Muscle of leg (tissue), 16 donors: ENCODE data around the gene MBLAC1. TPM values are rescaled to one million over a fixed set of nuclear protein-coding genes. Genes with fewer than 3 reads are reported as not detected.

ENCODE experiments used
- DNase-seq: peaks from one replicate; pipeline ENCODE4 v3.0.0; 2013
- H3K27ac ChIP-seq: one replicate; pipeline ENCODE4 v1.5.1; 2013; ENCODE audit warnings: mild to moderate bottlenecking, low read length, control low read depth
- H3K27me3 ChIP-seq: one replicate; pipeline ENCODE4 v1.6.1; 2013; ENCODE audit warnings: low read length; ENCODE audit not compliant: control insufficient read depth, insufficient read depth
- H3K36me3 ChIP-seq: one replicate; pipeline ENCODE4 v1.6.1; 2013; ENCODE audit warnings: low read length; ENCODE audit not compliant: control insufficient read depth, insufficient read depth
- H3K4me1 ChIP-seq: one replicate; pipeline ENCODE4 v1.6.1; 2013; ENCODE audit warnings: low read length; ENCODE audit not compliant: control insufficient read depth, insufficient read depth
- H3K4me3 ChIP-seq: one replicate; pipeline ENCODE4 v1.5.1; 2013; ENCODE audit warnings: low read length, control low read depth
- H3K9me3 ChIP-seq: replicated peaks from 2 replicates; pipeline ENCODE4 v1.6.1; 2013; ENCODE audit warnings: low read depth, low read length; ENCODE audit not compliant: control insufficient read depth
- WGBS: methylation state at CpG from one replicate; pipeline ENCODE4 v1.1.5; 2013; ENCODE audit warnings: missing lambda C conversion rate; ENCODE audit not compliant: insufficient coverage; 5-methylcytosine and 5-hydroxymethylcytosine counted together
- long read RNA-seq, 11 donors: transcript quantifications; one replicate each; lab custom pipeline, GENCODE V29; 2026
- polyA plus RNA-seq, 8 donors: library from polyadenylated mRNA; unstranded; fragments of 120-200 nt; gene quantifications; one replicate each; pipeline versions ENCODE4 v1.2.1 to v1.2.3, GENCODE V29; 2013; ENCODE audit warnings: inconsistent platforms in 1 of 8, low replicate concordance in 1 of 8; ENCODE audit not compliant: insufficient read length in 8 of 8, insufficient read depth in 1 of 8
- total RNA-seq: library from RNA; stranded (reverse); fragments of 120-200 nt; gene quantifications from one replicate; pipeline ENCODE4 v1.2.4, GENCODE V29; 2013

MBLAC1 gene
- 2.3 TPM for total RNA-seq
- 1 to 10 TPM; 1.2 to 2.2 (median 1.4) TPM for polyA plus RNA-seq
- long read RNA-seq, donor 1 = 0 reads
- long read RNA-seq, donor 2 = 0 reads
- long read RNA-seq, donor 3 = 0 reads
- long read RNA-seq, donor 4 = 0 reads
- long read RNA-seq, donor 5, partial matches to known transcripts = 5 of 6 reads
- long read RNA-seq, donor 5, other reads (novel, unspliced or antisense) = 0 of 6 reads
- long read RNA-seq, donor 6, partial matches to known transcripts = 0 of 3 reads
- long read RNA-seq, donor 6, other reads (novel, unspliced or antisense) = 0 of 3 reads
- long read RNA-seq, donor 7 = 0 reads
- long read RNA-seq, donor 8 = 0 reads
- long read RNA-seq, donor 9, partial matches to known transcripts = 0 of 1 reads
- long read RNA-seq, donor 9, other reads (novel, unspliced or antisense) = 0 of 1 reads
- long read RNA-seq, donor 10 = 0 reads
- long read RNA-seq, donor 11, partial matches to known transcripts = 0 of 2 reads
- long read RNA-seq, donor 11, other reads (novel, unspliced or antisense) = 0 of 2 reads

GRCh38 chr7:100126931-100127865 is at the start of gene MBLAC1:
Gene MBLAC1 (plus strand): TSS chr7:100126967. CDS start chr7:100127396, 429 bp downstream.
- peak; percentile 97 for DNase-seq
- 1% methylated on average over 79 of the region's 85 CpGs for WGBS
- H3K4me1 ChIP-seq = peaks cover 18% of the 10 kb centered on the region
- peak within 1 kb of the TSS; percentile 55 for H3K4me3 ChIP-seq
- H3K9me3 ChIP-seq = no peaks in the 10 kb centered on the region
- peak within 1 kb of the TSS; percentile 93 for H3K27ac ChIP-seq
- H3K36me3 ChIP-seq = peaks cover 19% of the 10 kb centered on the region
- peaks cover 2% of the 10 kb centered on the region for H3K27me3 ChIP-seq

GRCh38 chr7:100077205-100077604 is 49.6 kb upstream of the MBLAC1 start:
- Histone ChIP-seq H3K4me1 (peaks cover 19% of the 10 kb centered on the region), H3K27ac (no peak overlapping the region), H3K27me3 (no peaks in the 10 kb centered on the region), H3K4me3 (no peak overlapping the region), H3K36me3 (peaks cover 71% of the 10 kb centered on the region), H3K9me3 (peaks cover 22% of the 10 kb centered on the region)
- DNase-seq = no peak
- WGBS = no CpG with 5 or more reads among the region's 4 CpGs

DNA sequence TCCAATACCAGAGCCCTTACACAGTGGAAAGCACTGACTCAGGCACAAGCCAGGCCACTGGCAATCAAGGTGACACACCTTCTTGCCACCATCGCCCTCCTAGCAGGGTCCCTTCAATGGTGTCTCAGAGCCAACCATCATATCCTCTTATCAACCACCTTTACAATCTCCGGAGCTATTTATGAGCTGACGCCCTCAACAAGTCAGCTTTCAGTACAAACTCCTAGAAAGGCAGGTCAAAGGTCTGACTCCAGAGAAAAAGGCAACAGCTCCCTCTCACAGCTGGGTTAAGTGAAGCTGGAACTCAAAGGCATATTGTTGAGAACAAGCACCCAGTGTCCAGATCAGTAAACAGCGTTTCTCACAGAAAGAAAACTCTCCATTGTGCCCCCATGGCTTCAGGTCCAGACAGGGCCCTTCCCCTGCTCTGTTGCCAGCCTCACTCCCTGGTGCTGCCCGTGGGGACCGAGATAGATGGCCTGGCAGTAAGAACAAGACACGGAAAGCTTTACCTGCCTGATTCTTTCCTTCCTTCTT is 47.7 kb upstream of the MBLAC1 start:
- H3K4me3 ChIP-seq = no peak overlapping the region
- 81% methylated on average over 6 of the region's 7 CpGs for WGBS
- H3K36me3 ChIP-seq = peaks cover 52% of the 10 kb centered on the region
- peaks cover 26% of the 10 kb centered on the region for H3K4me1 ChIP-seq
- no peak overlapping the region for H3K27ac ChIP-seq
- peaks cover 8% of the 10 kb centered on the region for H3K27me3 ChIP-seq
- H3K9me3 ChIP-seq = peaks cover 6% of the 10 kb centered on the region
- DNase-seq = no peak

GRCh38 chr7:100080907-100081534 is 45.7 kb upstream of the MBLAC1 start:
- Histone ChIP-seq H3K4me3 (peak overlapping the region; percentile 94), H3K9me3 (peaks cover 3% of the 10 kb centered on the region), H3K27ac (peak overlapping the region; percentile 88), H3K36me3 (peaks cover 33% of the 10 kb centered on the region), H3K4me1 (peaks cover 26% of the 10 kb centered on the region), H3K27me3 (peaks cover 10% of the 10 kb centered on the region)
- WGBS = under 1% methylated on average over 23 of the region's 34 CpGs
- DNase-seq = no peak

GRCh38 chr7:100081535-100082102 is 45.1 kb upstream of the MBLAC1 start, which contains the start of gene ZNF3:
Gene ZNF3 (minus strand): TSS chr7:100081723. CDS start chr7:100077357, 4,366 bp downstream.
- H3K27me3 ChIP-seq = peaks cover 10% of the 10 kb centered on the region
- WGBS = under 1% methylated on average over 47 of the region's 55 CpGs
- H3K27ac ChIP-seq = peak within 1 kb of the TSS; percentile 88
- peak within 1 kb of the TSS; percentile 94 for H3K4me3 ChIP-seq
- H3K4me1 ChIP-seq = peaks cover 26% of the 10 kb centered on the region
- H3K36me3 ChIP-seq = peaks cover 27% of the 10 kb centered on the region
- DNase-seq = peak; percentile 100
- H3K9me3 ChIP-seq = peaks cover 3% of the 10 kb centered on the region

DNA sequence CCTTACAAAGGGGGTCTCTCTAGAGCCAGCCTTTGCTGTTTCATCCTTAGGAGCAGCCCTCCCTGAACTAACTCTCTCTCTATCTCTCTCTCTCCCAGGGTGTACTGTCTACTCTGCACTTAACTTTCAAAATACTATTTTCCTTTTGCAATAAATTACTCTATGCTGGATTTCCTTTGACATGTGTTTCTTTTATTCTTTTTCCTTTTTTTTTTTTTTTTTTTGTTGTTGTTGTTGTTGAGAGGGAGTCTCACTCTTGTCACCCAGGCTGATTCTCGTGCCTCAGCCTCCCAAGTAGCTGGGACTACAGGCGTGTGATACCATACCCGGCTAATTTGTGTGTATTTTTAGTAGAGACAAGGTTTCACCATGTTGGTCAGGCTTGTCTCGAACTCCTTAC is 43.8 kb upstream of the MBLAC1 start:
- peaks cover 16% of the 10 kb centered on the region for H3K36me3 ChIP-seq
- no peaks in the 10 kb centered on the region for H3K9me3 ChIP-seq
- peak overlapping the region; percentile 78 for H3K27ac ChIP-seq
- peaks cover 10% of the 10 kb centered on the region for H3K27me3 ChIP-seq
- no CpG with 5 or more reads among the region's 4 CpGs for WGBS
- peaks cover 27% of the 10 kb centered on the region for H3K4me1 ChIP-seq
- H3K4me3 ChIP-seq = no peak overlapping the region
- no peak for DNase-seq

DNA sequence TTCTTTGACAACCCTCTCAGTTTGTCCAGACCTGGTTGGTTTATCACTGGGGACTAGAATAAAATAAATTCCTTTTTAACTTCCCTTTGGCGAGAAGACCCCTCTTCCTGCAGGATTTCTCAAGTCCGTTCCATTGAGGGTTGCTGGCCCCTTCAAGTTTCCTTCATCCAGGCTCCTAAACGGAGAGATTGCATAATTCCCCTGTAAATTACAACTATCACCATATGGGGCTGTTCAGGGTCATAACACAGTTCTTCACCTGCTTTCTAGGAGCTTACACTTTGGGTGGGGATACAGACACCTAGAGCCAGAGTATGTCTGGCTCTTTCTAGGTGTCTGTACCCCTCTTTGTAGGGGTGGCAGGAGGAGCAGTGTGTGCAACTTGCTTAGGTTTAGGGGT is 41.3 kb upstream of the MBLAC1 start:
- Histone ChIP-seq H3K27me3 (peaks cover 10% of the 10 kb centered on the region), H3K36me3 (peaks cover 4% of the 10 kb centered on the region), H3K4me1 (peaks cover 29% of the 10 kb centered on the region), H3K9me3 (no peaks in the 10 kb centered on the region), H3K4me3 (no peak overlapping the region), H3K27ac (no peak overlapping the region)
- 53% methylated on average over 2 of the region's 3 CpGs for whole genome bisulfite sequencing
- no peak for DNase-seq

DNA sequence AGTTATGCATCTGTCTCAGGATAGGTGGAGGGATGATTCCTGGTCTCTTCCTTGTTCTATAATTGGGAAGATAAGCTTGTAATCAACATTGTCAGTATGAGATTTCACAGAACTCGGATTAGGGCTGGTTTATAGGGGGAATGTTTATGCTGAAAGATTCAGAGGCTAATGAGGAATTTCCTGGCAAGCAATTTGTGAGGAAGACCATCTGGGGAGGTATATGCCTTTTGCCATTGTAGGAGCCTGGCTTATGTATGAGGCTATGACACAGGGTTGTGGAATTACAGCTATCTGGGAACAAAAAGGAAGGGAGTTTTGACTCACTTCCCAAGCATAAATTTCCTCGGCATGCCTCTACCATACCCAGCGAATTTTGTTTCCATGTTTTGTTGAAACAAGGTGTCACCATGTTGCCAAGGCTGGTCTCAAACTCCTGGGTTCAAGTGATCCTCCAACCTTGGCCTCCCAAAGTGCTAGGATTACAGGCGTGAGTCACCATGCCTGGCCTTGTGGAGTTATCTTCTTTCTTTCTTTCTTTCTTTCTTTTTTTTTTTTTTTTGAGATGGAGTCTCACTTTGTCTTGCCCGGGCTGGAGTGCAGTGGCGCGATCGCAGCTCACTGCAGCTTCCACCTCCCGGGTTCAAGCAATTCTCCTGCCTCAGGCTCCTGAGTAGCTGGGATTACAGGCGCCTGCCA is 39.6 kb upstream of the MBLAC1 start:
- 76% methylated on average over 3 of the region's 10 CpGs for WGBS
- peaks cover 23% of the 10 kb centered on the region for H3K4me1 ChIP-seq
- H3K36me3 ChIP-seq = peaks cover 21% of the 10 kb centered on the region
- H3K27ac ChIP-seq = no peak overlapping the region
- H3K9me3 ChIP-seq = no peaks in the 10 kb centered on the region
- DNase-seq = no peak
- peaks cover 10% of the 10 kb centered on the region for H3K27me3 ChIP-seq
- no peak overlapping the region for H3K4me3 ChIP-seq
